Measurements from ENCODE around the gene ANK3.

DNA sequence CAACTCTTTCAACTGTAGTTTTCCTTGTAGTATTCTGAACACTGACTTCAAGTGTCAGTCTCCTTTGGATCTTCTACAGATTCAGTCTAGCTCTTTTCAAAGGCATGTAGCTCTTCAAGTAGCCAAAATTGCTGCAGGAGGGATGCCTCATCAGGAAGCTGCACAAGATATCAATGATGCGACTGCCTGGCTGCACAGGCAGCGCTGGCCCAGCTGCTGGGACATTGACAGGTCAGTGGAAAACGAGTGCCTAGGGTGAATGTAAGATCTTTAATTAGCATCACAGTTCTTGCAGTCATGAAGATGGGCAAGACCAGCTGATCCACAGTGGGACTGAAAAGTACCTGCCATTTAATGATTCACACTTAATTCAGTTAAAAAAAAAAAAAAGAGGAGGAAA is 167.6 kb downstream of the ANK3 start:
- TF ChIP-seq, protein P1, sequence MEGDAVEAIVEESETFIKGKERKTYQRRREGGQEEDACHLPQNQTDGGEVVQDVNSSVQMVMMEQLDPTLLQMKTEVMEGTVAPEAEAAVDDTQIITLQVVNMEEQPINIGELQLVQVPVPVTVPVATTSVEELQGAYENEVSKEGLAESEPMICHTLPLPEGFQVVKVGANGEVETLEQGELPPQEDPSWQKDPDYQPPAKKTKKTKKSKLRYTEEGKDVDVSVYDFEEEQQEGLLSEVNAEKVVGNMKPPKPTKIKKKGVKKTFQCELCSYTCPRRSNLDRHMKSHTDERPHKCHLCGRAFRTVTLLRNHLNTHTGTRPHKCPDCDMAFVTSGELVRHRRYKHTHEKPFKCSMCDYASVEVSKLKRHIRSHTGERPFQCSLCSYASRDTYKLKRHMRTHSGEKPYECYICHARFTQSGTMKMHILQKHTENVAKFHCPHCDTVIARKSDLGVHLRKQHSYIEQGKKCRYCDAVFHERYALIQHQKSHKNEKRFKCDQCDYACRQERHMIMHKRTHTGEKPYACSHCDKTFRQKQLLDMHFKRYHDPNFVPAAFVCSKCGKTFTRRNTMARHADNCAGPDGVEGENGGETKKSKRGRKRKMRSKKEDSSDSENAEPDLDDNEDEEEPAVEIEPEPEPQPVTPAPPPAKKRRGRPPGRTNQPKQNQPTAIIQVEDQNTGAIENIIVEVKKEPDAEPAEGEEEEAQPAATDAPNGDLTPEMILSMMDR (IDR thresholded peaks at IDR 0.05; ENCODE audit: low read depth, low read length): no peak
- TF ChIP-seq, protein P2, sequence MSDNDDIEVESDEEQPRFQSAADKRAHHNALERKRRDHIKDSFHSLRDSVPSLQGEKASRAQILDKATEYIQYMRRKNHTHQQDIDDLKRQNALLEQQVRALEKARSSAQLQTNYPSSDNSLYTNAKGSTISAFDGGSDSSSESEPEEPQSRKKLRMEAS (IDR thresholded peaks at IDR 0.05; ENCODE audit: low read depth, low read length): no peak
